Stimulated activated CD4-positive, alpha-beta T cell treated with anti-CD3 and anti-CD28 coated beads, Interleukin-1b, Interleukin-23, amount 100 ng/mL, for 48 hours (primary cell): Measurements from ENCODE around the gene JMJD7.
A peak's percentile ranks its signal among the peaks of the same experiment; 100 is the strongest.

Experiments
- DNase-seq: peaks from one replicate; pipeline ENCODE4 v3.0.0-alpha.2; 2020

JMJD7 gene

DNA sequence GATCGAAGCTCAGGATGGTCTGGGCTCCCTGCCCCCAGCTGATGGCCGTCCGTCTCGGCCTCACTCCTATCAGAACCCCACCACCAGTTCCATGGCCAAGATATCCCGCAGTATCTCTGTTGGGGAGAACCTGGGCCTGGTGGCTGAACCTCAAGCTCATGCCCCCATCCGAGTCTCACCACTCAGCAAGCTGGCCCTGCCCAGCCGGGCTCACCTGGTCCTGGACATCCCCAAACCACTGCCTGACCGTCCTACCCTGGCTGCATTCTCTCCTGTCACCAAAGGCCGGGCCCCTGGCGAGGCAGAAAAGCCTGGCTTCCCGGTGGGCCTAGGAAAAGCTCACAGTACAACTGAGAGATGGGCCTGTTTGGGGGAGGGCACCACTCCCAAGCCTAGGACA lies 4.4 kb upstream of the JMJD7 start:
- DNase-seq: no peak

- DNase-seq: no peak
Observed at GRCh38 chr15:41824062-41824745, 3.7 kb upstream of the JMJD7 start.

DNA sequence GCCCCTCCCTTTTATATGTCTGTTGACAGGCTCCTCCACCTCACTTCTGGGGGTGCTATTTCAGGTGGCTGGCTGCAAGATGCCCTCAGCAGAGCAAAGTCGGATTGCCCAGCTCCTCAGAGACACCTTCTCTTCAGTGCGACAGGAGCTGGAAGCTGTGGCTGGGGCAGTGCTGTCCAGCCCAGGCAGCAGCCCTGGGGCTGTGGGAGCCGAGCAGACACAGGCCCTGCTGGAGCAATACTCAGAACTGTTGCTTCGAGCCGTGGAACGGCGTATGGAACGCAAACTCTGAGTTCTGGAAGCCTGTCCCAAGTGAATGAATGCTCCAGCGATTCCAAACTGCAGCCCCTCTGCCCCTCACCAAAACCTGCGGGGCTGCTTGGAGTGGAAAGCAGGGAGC lies 2.7 kb upstream of the JMJD7 start:
- DNase-seq: no peak

DNA sequence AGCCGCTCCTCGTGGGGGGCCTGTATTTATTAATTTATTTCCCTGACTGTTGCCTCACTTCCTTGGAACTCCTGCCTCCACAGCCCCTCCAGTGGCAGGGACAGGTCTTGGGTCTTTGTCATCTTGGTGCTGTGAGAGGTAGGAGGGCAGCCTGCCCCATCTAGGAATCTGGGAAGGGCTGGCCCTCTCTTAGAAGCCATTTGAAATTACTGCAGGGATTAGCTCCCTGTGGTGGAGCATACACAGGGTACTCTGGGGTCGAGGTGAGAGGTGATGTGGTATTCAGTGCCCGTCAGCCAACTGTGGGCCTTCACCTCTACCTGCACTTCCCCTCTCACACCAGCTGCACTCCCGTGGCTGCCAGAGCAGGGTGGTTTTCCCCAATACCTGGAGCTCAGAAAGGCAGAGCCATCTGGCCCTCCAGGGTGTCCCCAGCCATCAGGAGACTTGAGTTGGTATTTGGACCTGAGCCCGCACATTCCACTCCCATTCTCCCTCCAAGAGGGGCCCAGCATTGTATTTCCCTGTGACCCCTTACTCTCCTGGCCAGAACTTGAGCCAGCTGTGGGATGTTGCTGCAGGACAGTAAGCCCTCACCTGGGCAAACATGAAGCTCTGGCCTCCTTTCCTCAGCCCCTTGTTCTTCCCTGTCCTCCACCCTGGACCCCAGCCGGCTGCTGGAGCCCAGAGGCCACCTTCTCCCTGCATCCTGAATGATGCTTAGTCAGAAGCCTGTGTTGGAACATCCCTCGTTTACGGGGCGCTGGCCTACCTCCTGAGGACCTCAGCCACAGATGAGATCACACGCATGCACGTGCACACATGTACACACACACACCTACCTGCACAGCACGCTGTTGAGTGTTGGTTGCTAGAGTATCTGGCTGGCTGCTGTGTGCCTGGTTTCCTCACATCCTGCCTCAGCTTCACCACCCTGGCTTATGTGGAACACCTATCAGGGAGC lies 2.0 kb upstream of the JMJD7 start:
- no peak for DNase-seq

- no peak for DNase-seq
Observed at GRCh38 chr15:41827290-41827879, 507 bp upstream of the JMJD7 start.

GRCh38 chr15:41828807-41829141 lies 882 bp downstream of the JMJD7 start:
- no peak for DNase-seq

DNA sequence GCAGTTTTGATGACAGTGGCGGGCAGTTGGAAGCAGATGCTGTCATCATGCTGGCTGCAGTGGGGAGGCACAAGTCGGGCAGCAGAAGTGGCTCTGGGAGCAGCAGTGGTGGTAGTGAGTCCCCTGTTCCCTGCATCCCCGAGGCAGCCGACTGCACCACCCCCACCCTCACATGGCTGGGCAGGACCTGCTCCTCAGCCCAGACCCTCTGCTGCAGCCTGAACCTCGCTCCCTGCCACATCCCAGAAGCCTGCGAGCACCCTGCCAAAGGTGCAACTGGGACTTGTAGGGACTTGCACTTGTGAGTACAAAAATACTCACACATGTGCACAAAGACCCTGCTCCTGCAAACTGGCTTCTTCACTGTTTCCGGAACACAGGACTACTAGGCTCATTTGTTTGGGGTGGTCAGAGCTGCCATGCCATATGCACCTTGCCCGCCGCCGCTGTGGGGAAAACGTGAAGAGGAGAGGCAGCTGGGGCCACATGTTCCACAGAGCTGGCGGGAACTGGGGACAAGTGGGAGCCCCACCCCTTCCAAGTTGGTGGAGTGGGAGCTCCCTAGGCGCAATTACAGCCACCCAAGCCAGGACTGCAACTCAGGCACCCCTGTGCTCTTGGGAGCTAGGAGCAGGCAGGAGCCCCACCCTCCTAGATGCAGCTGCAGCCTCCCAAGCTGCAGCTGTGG lies 2.2 kb downstream of the JMJD7 start:
- DNase-seq: no peak

DNA sequence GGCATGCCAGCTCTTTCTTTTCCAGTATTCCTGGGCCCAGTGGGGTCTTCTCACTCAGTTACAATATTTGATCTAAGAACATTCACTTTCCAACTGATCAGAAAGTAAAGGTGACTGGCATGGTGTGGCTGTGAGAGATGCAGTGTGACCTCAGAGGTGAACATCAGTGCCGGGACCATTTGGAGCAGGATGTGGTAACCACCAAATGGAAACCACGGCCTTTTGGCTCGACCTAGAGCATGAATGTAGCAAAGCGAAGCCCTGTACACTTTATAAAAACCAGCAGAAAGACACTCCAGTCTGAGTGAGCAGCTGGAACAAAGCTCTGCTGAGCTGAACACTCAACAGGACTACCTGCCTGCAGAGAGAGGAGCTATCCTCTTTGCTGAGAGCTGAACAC lies 3.4 kb downstream of the JMJD7 start:
- DNase-seq: peak; percentile 58

- no peak for DNase-seq
Observed at GRCh38 chr15:41832208-41832607, 4.3 kb downstream of the JMJD7 start.

GRCh38 chr15:41832875-41833274 lies 5.0 kb downstream of the JMJD7 start:
- no peak for DNase-seq

DNA sequence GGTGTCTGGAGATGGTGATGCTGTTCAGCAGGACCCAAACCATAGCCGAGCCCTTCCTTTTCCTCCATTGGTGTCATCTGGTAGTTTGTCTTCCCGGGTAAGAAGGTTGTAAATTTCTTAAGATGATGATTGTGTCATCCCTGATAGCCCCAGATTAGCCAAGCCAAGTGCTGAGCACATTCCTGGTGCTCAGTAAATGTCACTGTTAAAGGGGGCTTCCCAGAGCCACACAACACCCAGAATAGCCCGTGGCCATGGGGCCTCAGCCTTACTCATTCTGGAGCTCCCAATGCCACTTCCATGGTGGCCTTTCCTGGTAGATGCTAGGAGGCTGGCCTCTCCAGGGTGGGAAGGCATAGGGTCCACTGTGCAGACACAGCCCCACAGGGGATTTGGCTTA lies 6.2 kb downstream of the JMJD7 start:
- no peak for DNase-seq

DNA sequence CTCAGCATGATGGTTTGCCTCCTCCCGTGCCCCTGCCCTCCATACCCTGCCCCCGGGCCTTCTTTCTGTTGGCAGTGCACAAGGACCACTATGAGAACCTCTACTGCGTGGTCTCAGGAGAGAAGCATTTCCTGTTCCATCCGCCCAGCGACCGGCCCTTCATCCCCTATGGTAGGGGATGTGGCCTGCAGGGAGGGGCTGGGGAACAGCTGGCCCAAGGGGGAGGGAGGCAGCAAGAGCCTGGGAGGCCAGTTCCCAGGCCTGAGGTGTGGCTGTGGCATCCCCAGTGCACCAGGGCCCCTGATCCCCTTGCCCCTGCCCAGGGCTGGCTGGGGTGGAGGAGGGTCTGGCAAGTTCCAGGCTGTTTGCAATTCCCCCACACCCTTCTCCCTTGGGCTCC lies 8.2 kb downstream of the JMJD7 start:
- DNase-seq: no peak

- no peak for DNase-seq
Observed at GRCh38 chr15:41836713-41837454, 9.0 kb downstream of the JMJD7 start.

GRCh38 chr15:41838400-41838897 lies 10.6 kb downstream of the JMJD7 start, which contains the start of gene PLA2G4B:
TSS of gene PLA2G4B (plus strand) at chr15:41838847. CDS start at chr15:41838914, 67 bp downstream.
- no peak for DNase-seq

DNA sequence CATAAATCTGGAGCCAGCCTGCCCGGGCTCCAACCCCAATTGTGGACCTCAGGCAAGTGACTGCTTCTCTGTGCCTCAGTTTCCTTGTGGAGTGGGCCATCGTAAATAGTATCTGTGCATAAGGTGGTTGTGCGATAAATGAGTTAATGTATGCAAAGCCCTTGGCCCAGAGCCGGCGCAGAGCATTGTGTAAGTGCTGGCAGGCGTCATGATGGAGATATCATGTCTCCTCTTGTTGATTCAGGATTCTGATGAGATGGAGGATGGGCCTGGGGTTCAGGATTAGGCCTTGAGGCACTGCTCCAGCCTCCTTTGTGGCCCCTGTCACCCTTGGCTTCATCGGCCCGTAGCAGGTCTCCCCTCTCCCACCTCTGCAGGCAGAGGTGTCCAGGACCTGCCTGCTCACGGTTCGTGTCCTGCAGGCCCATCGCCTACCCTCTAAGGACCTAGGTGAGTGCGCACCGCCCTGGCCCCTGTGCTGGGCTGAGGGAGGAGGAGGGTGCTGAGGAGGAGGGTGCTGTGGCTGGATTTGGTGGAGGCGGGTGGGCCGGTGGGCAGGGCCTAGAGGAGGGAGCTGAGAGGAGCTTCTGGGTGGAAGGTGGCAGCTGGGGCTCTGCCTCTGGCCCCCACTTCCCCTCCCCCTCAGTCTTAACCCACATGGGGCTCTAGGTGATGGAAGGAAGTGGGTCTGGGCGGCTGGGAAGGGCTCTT lies 12.0 kb downstream of the JMJD7 start:
- no peak for DNase-seq

DNA sequence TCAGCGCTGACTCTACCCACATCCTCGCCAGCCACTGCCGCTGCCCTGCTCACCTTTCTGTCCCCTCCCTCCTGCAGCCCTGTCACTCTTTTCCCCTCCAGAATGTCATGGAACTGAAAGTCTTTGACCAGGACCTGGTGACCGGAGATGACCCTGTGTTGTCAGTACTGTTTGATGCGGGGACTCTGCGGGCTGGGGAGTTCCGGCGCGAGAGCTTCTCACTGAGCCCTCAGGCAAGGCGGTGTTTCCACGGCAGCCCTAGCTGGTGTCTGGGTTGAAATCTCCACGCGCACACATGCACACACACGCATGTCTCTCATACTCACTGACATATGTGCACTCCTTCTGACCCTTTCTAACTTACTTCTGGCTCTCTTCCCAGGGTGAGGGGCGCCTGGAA lies 12.8 kb downstream of the JMJD7 start:
- DNase-seq: no peak

DNA sequence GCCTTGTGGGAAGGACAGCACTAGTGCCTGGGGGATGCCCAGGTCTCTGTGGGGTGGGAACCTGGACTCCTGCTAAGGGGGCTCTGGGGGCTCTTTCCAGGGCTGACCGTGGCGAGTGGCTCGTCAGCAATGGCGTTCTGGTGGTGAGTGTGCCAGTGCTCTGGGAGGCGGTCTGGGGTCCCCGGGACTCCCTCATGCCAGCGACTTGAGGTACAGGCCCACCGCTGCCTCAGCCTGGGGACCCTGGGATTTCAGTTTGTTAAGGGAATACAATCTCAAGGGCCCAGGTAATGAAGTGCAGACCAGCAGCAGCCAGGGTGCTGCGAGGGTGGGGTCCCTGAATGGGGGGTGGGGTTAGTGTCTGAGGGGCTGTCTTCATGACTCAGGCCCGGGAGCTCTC lies 13.2 kb downstream of the JMJD7 start:
- DNase-seq: no peak

GRCh38 chr15:41842229-41842628 lies 14.3 kb downstream of the JMJD7 start:
- no peak for DNase-seq

DNA sequence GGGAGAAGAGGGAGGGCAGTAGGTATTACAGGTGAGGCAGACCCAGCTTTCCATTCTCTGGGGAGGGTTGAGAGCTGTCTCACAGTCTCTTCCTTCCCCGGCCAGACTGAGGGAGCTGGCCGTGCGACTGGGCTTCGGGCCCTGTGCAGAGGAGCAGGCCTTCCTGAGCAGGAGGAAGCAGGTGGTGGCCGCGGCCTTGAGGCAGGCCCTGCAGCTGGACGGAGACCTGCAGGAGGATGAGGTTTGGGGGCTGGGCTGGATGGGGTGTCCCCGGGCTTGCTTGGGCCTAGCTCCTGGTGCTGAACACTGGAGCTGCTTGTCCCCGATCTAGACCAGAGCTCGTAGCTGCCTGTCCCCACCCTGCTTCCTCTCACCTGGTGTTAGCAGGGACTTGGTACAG lies 15.7 kb downstream of the JMJD7 start:
- DNase-seq: no peak

GRCh38 chr15:41844814-41845213 lies 16.9 kb downstream of the JMJD7 start:
- DNase-seq: no peak

DNA sequence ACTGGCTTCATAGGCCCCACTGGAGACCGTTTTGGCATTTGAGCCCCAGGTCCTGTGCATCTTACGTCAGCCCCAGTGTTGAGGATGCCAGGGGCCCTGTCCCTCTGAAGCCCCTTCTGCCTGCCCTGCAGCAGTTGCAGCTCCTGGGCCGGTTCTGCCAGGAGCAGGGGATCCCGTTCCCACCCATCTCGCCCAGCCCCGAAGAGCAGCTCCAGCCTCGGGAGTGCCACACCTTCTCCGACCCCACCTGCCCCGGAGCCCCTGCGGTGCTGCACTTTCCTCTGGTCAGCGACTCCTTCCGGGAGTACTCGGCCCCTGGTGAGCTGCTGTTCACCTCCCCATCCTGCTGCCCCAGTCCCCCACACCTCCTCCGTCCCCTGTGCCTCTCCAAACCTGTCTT lies 19.3 kb downstream of the JMJD7 start:
- DNase-seq: no peak

DNA sequence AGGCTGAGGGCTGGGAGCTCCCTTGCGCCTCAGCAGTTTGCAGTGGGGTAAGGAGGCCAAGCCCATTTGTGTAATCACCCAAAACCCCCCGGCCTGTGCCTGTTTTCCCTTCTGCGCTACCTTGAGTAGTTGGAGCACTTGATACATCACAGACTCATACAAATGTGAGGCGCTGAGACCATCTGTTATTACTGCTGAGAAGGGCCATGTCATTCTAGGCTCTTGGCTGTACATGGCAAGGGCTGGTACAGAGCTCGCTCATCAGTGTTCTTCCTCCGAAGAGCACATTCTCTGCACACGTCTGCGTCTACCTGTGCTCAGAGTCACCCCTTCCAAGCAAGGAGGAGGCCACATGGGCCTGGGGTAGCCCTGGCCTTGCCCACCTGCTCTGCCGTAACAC lies 20.1 kb downstream of the JMJD7 start:
- no peak for DNase-seq
